GM19043 (cell line): ENCODE results near the gene MMP24.

Source experiments
- ATAC-seq: cut with Tn5 transposase; IDR thresholded peaks from one replicate; pipeline ENCODE4 v1.9.1; 2021; ENCODE audit warnings: low read depth; ENCODE audit not compliant: unreplicated experiment

Gene MMP24

DNA sequence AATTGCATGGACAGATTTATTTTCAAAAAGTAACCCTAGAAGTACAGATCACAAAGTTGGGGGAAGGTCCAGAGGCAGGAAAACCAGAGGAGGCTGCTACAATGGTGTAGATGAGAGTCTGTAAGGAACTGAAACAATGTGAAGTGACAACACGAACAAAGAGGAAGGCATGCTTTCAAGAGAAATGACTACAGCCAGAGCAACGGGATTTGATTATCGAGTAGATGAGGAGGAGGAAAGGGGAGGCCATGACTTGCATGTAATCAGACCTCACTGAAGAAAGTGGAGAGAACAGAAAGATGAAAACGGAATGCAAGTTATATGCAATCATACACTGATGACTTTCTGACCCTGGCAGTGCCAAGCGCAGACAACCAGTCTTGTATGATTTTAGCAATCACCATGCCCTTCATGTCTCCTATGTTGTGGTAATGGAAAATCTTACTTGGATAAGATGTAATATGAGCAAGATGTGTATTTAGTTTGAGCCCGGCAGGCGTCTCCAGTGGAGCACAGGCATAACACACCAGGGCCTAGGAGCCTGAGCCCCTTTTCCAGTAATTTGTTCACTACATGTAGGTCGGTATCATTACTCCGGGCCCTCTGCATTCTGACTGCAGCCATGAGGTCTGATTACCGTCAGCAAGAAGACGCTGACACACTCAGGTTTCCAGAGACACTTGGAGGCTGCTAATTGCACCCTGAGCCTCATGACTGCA is 99.7 kb downstream of the MMP24 start:
- ATAC-seq: no peak
